ENCODE measurements around the gene PDE4C. TPM values are rescaled to one million over a fixed set of nuclear protein-coding genes. Genes with fewer than 3 reads are reported as not detected.

PDE4C gene
- polyA plus RNA-seq, 1 donor from 2014 or later, result 1.6 TPM

- no peak for TF ChIP-seq REST (IDR thresholded peaks at IDR 0.05; ENCODE audit: borderline replicate concordance)
- TF ChIP-seq EP300 (conservative IDR thresholded peaks at IDR 0.05; ENCODE audit: poor library complexity, severe bottlenecking), result no peak
- no peak for TF ChIP-seq CTCF (IDR thresholded peaks at IDR 0.05; ENCODE audit: poor library complexity, severe bottlenecking)
- no peak for TF ChIP-seq POLR2AphosphoS5 (IDR thresholded peaks at IDR 0.05)
- TF ChIP-seq MXI1 (conservative IDR thresholded peaks at IDR 0.05; ENCODE audit: poor library complexity, severe bottlenecking), result no peak
- no peak for TF ChIP-seq TAF1 (IDR thresholded peaks at IDR 0.05; ENCODE audit: low read depth)
- no peak for TF ChIP-seq EZH2 (IDR thresholded peaks at IDR 0.05; ENCODE audit: borderline replicate concordance, insufficient read depth, low read length, poor library complexity, severe bottlenecking)
- TF ChIP-seq RAD21 (conservative IDR thresholded peaks at IDR 0.05), result no peak
- no peak for TF ChIP-seq SMC3 (conservative IDR thresholded peaks at IDR 0.05; ENCODE audit: poor library complexity)
- no peaks in the 10 kb centered on the region for H3K36me3 ChIP-seq (ENCODE audit: insufficient read depth, low read length)
- H2AFZ ChIP-seq (ENCODE audit: low read depth, low read length), result no peak overlapping the region
- no peak overlapping the region for H3K4me2 ChIP-seq (ENCODE audit: low read length)
- H4K20me1 ChIP-seq (ENCODE audit: insufficient read depth), result no peaks in the 10 kb centered on the region
- no peak overlapping the region for H3K27ac ChIP-seq (ENCODE audit: low read length)
- H3K9ac ChIP-seq (ENCODE audit: low read length), result no peak overlapping the region
- H3K9me3 ChIP-seq (ENCODE audit: low read length), result no peaks in the 10 kb centered on the region
- H3K27me3 ChIP-seq (ENCODE audit: insufficient read depth, low read depth, low read length), result no peaks in the 10 kb centered on the region
- H3F3A ChIP-seq (ENCODE audit: insufficient read depth, low read length, poor library complexity, severe bottlenecking), result no peaks in the 10 kb centered on the region
- no peaks in the 10 kb centered on the region for H3K9me2 ChIP-seq (ENCODE audit: insufficient read depth, low read length)
- no peak overlapping the region for H3K4me3 ChIP-seq (ENCODE audit: low read length)
- H3K79me2 ChIP-seq (replicated peaks; ENCODE audit: insufficient read depth, low read length), result no peaks in the 10 kb centered on the region
These were observed 35.2 kb upstream of the PDE4C start for GRCh38 chr19:18261474-18261873.

- Histone ChIP-seq H3K4me2 (ENCODE audit: low read length) (no peak overlapping the region), H3K4me3 (ENCODE audit: low read length) (no peak overlapping the region), H3K79me2 (replicated peaks; ENCODE audit: insufficient read depth, low read length) (no peaks in the 10 kb centered on the region), H3K9me2 (ENCODE audit: insufficient read depth, low read length) (no peaks in the 10 kb centered on the region), H2AFZ (ENCODE audit: low read depth, low read length) (no peak overlapping the region), H3K27me3 (ENCODE audit: insufficient read depth, low read depth, low read length) (no peaks in the 10 kb centered on the region), H3K27ac (ENCODE audit: low read length) (no peak overlapping the region), H4K20me1 (ENCODE audit: insufficient read depth) (no peaks in the 10 kb centered on the region), H3K9ac (ENCODE audit: low read length) (no peak overlapping the region), H3F3A (ENCODE audit: insufficient read depth, low read length, poor library complexity, severe bottlenecking) (no peaks in the 10 kb centered on the region), H3K9me3 (ENCODE audit: low read length) (no peaks in the 10 kb centered on the region), H3K36me3 (ENCODE audit: insufficient read depth, low read length) (no peaks in the 10 kb centered on the region)
- TF ChIP-seq POLR2AphosphoS5 (IDR thresholded peaks at IDR 0.05) (no peak), RAD21 (conservative IDR thresholded peaks at IDR 0.05) (no peak), MXI1 (conservative IDR thresholded peaks at IDR 0.05; ENCODE audit: poor library complexity, severe bottlenecking) (no peak), SMC3 (conservative IDR thresholded peaks at IDR 0.05; ENCODE audit: poor library complexity) (no peak), REST (IDR thresholded peaks at IDR 0.05; ENCODE audit: borderline replicate concordance) (no peak), CTCF (IDR thresholded peaks at IDR 0.05; ENCODE audit: poor library complexity, severe bottlenecking) (no peak), EP300 (conservative IDR thresholded peaks at IDR 0.05; ENCODE audit: poor library complexity, severe bottlenecking) (no peak), EZH2 (IDR thresholded peaks at IDR 0.05; ENCODE audit: borderline replicate concordance, insufficient read depth, low read length, poor library complexity, severe bottlenecking) (no peak), TAF1 (IDR thresholded peaks at IDR 0.05; ENCODE audit: low read depth) (no peak)
These were observed 33.7 kb upstream of the PDE4C start for GRCh38 chr19:18259893-18260292.

Data from neural cell (in vitro differentiated cells).